Measurements from ENCODE around the gene SHLD2.
"Not testable (repeated sequence)": the region's sequence is repeated elsewhere in the genome, so short reads cannot be mapped to it uniquely, and the experiment has no call there.

- not testable (repeated sequence) for TF ChIP-seq POLR2A, POLR2AphosphoS5 (IDR thresholded peaks at IDR 0.05; ENCODE audit: low read depth, low read length)
These were observed 116.8 kb downstream of the SHLD2 start for GRCh38 chr10:87211848-87212247.

All from GM12892 (cell line).